ENCODE measurements around the gene GAS7.

The GAS7 gene

DNA sequence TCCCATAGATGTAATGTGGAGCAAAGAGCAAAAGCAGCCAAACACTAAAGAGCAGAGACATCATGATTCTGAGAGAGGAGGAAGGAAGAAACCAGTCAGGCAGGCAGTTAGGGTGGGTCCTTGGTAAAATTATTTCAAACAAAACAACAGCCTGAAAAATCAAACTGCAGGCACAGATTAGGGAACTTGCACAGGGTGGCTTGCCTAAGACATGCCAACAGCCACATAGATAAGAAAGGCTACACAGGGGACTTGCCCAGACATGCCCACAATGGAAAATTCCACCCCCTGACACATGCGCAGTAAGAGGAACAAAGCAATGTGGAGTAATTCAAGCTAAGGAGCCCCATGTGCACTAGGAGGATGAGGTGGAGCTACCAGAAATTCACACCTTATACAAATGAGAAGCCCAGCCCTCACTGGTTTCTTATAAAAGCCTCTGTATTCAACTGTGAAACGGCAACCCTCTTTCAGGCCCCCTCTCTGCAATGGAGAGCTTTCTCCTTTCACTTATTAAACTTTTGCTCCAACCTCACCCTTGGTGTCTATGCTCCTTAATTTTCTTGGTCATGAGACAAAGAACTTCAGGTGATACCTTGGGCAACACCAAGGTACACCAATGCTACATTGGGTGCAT, 7.3 kb upstream of the GAS7 start:
- TF ChIP-seq, protein P1, sequence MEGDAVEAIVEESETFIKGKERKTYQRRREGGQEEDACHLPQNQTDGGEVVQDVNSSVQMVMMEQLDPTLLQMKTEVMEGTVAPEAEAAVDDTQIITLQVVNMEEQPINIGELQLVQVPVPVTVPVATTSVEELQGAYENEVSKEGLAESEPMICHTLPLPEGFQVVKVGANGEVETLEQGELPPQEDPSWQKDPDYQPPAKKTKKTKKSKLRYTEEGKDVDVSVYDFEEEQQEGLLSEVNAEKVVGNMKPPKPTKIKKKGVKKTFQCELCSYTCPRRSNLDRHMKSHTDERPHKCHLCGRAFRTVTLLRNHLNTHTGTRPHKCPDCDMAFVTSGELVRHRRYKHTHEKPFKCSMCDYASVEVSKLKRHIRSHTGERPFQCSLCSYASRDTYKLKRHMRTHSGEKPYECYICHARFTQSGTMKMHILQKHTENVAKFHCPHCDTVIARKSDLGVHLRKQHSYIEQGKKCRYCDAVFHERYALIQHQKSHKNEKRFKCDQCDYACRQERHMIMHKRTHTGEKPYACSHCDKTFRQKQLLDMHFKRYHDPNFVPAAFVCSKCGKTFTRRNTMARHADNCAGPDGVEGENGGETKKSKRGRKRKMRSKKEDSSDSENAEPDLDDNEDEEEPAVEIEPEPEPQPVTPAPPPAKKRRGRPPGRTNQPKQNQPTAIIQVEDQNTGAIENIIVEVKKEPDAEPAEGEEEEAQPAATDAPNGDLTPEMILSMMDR (IDR thresholded peaks at IDR 0.05; ENCODE audit: low read length, missing control alignments) = no peak
- no peak overlapping the region for H3K4me3 ChIP-seq (replicated peaks; ENCODE audit: low read depth, low read length)
- DNase-seq (ENCODE audit: low read depth) = no peak

DNA sequence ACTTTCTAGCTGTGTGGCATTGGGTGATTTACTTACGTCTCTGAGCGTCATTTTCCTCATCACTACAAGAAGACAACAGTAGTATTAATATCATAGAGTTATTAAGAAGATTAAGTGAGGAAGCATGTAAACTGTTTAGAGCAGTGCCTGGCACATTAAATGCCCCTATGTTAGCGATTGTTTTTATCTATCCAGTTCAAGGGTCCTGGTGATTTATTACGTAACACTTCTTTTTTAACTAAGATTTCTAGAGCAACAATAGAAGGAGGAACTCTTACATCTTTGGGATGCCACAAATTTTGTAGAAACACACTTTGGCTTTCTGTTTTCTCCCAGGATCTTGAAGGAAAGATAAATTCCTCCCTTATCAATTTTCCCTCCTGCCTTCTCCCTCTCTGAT, 3.3 kb upstream of the GAS7 start:
- H3K4me3 ChIP-seq (replicated peaks; ENCODE audit: low read depth, low read length) = no peak overlapping the region
- TF ChIP-seq, protein P1 (IDR thresholded peaks at IDR 0.05; ENCODE audit: low read length, missing control alignments) = no peak
- no peak for DNase-seq (ENCODE audit: low read depth)

DNA sequence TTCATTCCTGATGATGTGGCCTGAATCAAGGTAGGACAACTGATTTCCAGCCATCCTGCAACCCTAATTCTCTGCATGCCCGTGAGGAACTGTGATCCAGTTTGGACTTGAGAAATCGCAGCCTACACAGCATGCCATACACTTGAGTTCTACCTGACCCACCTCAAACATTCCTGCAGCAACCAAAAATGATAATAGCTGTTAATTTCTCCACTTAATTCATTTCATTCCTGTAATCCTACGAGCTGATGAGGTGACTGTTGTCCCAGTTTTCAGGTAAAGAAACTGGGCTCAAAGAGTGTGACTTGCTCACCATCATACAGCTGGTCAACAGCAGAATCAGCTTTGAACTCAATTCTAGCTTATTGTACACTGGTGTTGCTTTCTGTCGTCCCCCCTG, 2.2 kb upstream of the GAS7 start:
- TF ChIP-seq, protein P1 (IDR thresholded peaks at IDR 0.05; ENCODE audit: low read length, missing control alignments) = no peak
- no peak overlapping the region for H3K4me3 ChIP-seq (replicated peaks; ENCODE audit: low read depth, low read length)
- no peak for DNase-seq (ENCODE audit: low read depth)

DNA sequence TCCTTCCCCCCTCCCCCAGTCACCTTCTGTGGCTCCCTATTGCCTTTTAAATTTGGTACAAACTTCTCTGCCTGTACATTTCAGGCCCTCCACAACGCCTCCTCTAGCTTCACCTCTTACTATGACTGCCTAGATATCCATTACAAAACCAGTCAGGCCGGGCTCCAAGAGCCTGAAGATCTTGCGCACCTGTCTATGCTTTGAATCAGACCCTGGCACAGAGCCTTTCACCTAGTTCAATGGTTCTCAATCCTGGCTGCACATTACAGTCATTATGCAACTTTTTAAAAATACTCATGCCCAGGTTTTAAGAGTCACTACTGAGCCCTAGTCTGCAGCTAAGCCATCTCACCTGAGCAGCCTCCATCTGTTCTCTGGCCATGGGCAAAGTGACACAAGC, 1.6 kb upstream of the GAS7 start:
- no peak overlapping the region for H3K4me3 ChIP-seq (replicated peaks; ENCODE audit: low read depth, low read length)
- TF ChIP-seq, protein P1 (IDR thresholded peaks at IDR 0.05; ENCODE audit: low read length, missing control alignments) = no peak
- no peak for DNase-seq (ENCODE audit: low read depth)

GRCh38 chr17:10197721-10198508, 491 bp downstream of the GAS7 start:
- H3K4me3 ChIP-seq (replicated peaks; ENCODE audit: low read depth, low read length) = peak overlapping the region; percentile 52
- no peak for DNase-seq (ENCODE audit: low read depth)
- TF ChIP-seq, protein P1 (IDR thresholded peaks at IDR 0.05; ENCODE audit: low read length, missing control alignments) = no peak

- TF ChIP-seq, protein P1 (IDR thresholded peaks at IDR 0.05; ENCODE audit: low read length, missing control alignments) = no peak
- peak overlapping the region; percentile 52 for H3K4me3 ChIP-seq (replicated peaks; ENCODE audit: low read depth, low read length)
- DNase-seq (ENCODE audit: low read depth) = no peak
Measured at GRCh38 chr17:10197362-10197720, 1.1 kb downstream of the GAS7 start.

Data from fibroblast of pulmonary artery (primary cell).